ENCODE results near the gene CHCHD10. TPM values are rescaled to one million over a fixed set of nuclear protein-coding genes. Genes with fewer than 3 reads are reported as not detected.

Gene CHCHD10
- polyA plus RNA-seq, 1 of the 3 experiments (the other 2 are of a cell fraction): 70.1 TPM

GRCh38 chr22:23749841-23750301 lies 17.9 kb downstream of the CHCHD10 start (continued):
- no peak for TF ChIP-seq NFIC (IDR thresholded peaks at IDR 0.05; ENCODE audit: borderline replicate concordance)
- no peak for TF ChIP-seq CHD2 (IDR thresholded peaks at IDR 0.05; ENCODE audit: low read length, partially characterized antibody)
- TF ChIP-seq EP300 (IDR thresholded peaks at IDR 0.05; ENCODE audit: borderline replicate concordance in 1 of 2, low read depth in 1 of 2, low read length in 1 of 2): no peak
- no peak for TF ChIP-seq FOXJ3 (CRISPR knock-in tag; IDR thresholded peaks at IDR 0.05)
- TF ChIP-seq REST (IDR thresholded peaks at IDR 0.05; ENCODE audit: low read depth, low read length): no peak
- TF ChIP-seq TCF12 (IDR thresholded peaks at IDR 0.05): no peak
- no peak for TF ChIP-seq RAD21 (IDR thresholded peaks at IDR 0.05; ENCODE audit: low read length)

- Histone ChIP-seq H2AFZ (ENCODE audit: low read depth) (no peak overlapping the region), H3K9me3 (no peaks in the 10 kb centered on the region), H3K79me2 (ENCODE audit: insufficient read depth) (peaks cover 34% of the 10 kb centered on the region), H3K9ac (no peak overlapping the region), H4K20me1 (ENCODE audit: insufficient read depth) (no peaks in the 10 kb centered on the region), H3K36me3 (replicated peaks in 1 of 2; ENCODE audit: control insufficient read depth in 1 of 2, insufficient read depth in 2 of 2, low read length in 1 of 2) (peaks cover 8 to 32% of the 10 kb centered on the region in 2 experiments), H3K27ac (ENCODE audit: low read depth in 2 of 2, low read length in 1 of 2) (no peak overlapping the region), H3K9me2 (no peaks in the 10 kb centered on the region), H3K4me1 (ENCODE audit: control insufficient read depth in 1 of 2, insufficient read depth in 2 of 2, low read depth in 1 of 2, low read length in 1 of 2) (peaks cover 0 to 7% of the 10 kb centered on the region in 2 experiments; a peak in 2 of 4 replicates), H3F3A (replicated peaks; ENCODE audit: insufficient read depth) (no peaks in the 10 kb centered on the region), H3K4me3 (ENCODE audit: low read depth in 2 of 2, low read length in 1 of 2) (no peak overlapping the region), H3K4me2 (no peak overlapping the region), H3K27me3 (ENCODE audit: insufficient read depth) (no peaks in the 10 kb centered on the region)
- 96% methylated on average over 6 of the region's 6 CpGs for WGBS (ENCODE audit: low lambda C conversion rate)
- TF ChIP-seq FOXJ3 (CRISPR knock-in tag; IDR thresholded peaks at IDR 0.05): no peak
- TF ChIP-seq YY1 (IDR thresholded peaks at IDR 0.05; ENCODE audit: low read depth): no peak
- TF ChIP-seq MEF2A (IDR thresholded peaks at IDR 0.05; ENCODE audit: borderline replicate concordance, low read depth): no peak
- no peak for TF ChIP-seq REST (IDR thresholded peaks at IDR 0.05; ENCODE audit: low read depth, low read length)
- no peak for TF ChIP-seq MXI1 (IDR thresholded peaks at IDR 0.05; ENCODE audit: low read depth, low read length)
- POLR2A ChIA-PET: interaction anchor here (0.5 kb wide), 1 partner anchor 53 kb away, joined by 5 read pairs; no protein-coding TSS in a partner anchor
- CTCF ChIA-PET: no interaction called here
- DNase-seq: no peak
These were observed 22.0 kb downstream of the CHCHD10 start for GRCh38 chr22:23745791-23746190.
